Activated T-cell treated with anti-CD3 and anti-CD28 coated beads, Interleukin-2, amount 50 U/mL, for 24 hours (primary cell): ENCODE results near the gene ZBTB40.

ENCODE experiments used
- DNase-seq: peaks from one replicate; pipeline ENCODE4 v3.0.0-alpha.2; 2020
- H3K27ac Mint-ChIP-seq: 2 replicates; pipeline ENCODE4 v1.8.0; 2020; ENCODE audit warnings: mild to moderate bottlenecking, mixed read lengths
- H3K27me3 Mint-ChIP-seq: 2 replicates; pipeline ENCODE4 v1.8.0; 2020; ENCODE audit warnings: mixed read lengths
- H3K36me3 Mint-ChIP-seq: 2 replicates; pipeline ENCODE4 v1.8.0; 2020; ENCODE audit warnings: low read depth, mixed read lengths
- H3K4me1 Mint-ChIP-seq: 2 replicates; pipeline ENCODE4 v1.8.0; 2020; ENCODE audit warnings: low read depth, mixed read lengths
- H3K4me3 Mint-ChIP-seq: 2 replicates; pipeline ENCODE4 v1.8.0; 2020; ENCODE audit warnings: mild to moderate bottlenecking, moderate library complexity, mixed read lengths
- H3K9me3 Mint-ChIP-seq: 2 replicates; pipeline ENCODE4 v1.8.0; 2020; ENCODE audit warnings: mixed read lengths

Gene ZBTB40

GRCh38 chr1:22520871-22521270 is 69.2 kb downstream of the ZBTB40 start:
- H3K9me3 Mint-ChIP-seq: no peaks in the 10 kb centered on the region
- no peak overlapping the region for H3K27ac Mint-ChIP-seq
- no peak overlapping the region for H3K4me3 Mint-ChIP-seq
- no peak for DNase-seq
- H3K27me3 Mint-ChIP-seq: no peaks in the 10 kb centered on the region
- peaks cover 100% of the 10 kb centered on the region for H3K36me3 Mint-ChIP-seq
- H3K4me1 Mint-ChIP-seq: no peaks in the 10 kb centered on the region

DNA sequence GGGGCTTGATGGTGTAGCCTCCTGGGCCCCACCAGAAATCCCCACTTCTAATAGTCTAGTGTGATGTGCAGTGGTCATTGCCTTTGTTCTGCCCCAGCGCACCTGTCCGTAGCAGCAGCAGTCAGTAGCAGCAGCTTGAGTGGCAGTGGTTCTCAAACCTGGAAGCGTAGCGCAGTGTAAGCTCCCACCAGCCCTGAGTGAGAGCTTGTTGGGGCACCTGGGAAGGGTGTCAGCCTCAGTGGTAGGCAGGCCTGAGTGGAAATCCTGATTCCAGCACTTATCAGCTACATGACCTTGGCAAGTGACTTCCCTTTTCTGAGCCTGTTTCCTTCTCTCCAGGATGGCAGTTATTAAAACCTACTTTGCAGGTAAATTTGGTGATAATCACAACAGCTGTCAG is 70.0 kb downstream of the ZBTB40 start:
- no peak overlapping the region for H3K27ac Mint-ChIP-seq
- no peak for DNase-seq
- H3K27me3 Mint-ChIP-seq: no peaks in the 10 kb centered on the region

DNA sequence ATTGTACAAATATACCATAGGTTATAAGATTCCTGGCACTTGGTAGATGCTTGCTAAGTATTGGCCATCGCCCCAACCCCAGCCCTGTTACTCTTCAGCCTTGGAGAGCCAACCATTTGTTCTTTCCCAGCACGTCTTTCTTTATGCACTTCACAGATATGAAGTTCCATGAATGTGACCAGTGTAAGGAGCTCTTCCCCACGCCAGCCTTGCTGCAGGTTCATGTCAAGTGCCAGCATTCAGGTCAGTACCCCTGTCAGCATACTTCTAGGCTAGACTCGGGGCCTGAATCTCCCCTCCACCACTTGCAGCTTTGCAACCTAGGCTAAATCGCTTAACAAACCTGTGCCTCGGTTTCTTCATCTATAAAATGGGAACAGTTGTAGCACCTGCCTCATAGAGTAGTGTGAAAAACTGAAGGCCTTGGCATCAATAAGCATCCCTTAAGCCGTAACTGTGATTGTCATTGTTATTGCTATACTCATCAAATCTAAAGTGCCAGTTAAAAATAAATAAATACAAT is 70.6 kb downstream of the ZBTB40 start:
- Mint-ChIP-seq H3K9me3 (no peaks in the 10 kb centered on the region), H3K27ac (no peak overlapping the region), H3K36me3 (peaks cover 100% of the 10 kb centered on the region), H3K4me3 (no peak overlapping the region), H3K4me1 (no peaks in the 10 kb centered on the region), H3K27me3 (no peaks in the 10 kb centered on the region)
- DNase-seq: no peak

More for the DNA sequence above, 70.0 kb downstream of the ZBTB40 start:
- Mint-ChIP-seq H3K4me1 (no peaks in the 10 kb centered on the region), H3K9me3 (no peaks in the 10 kb centered on the region), H3K36me3 (peaks cover 100% of the 10 kb centered on the region), H3K4me3 (no peak overlapping the region)

GRCh38 chr1:22524481-22524880 is 72.8 kb downstream of the ZBTB40 start:
- H3K4me3 Mint-ChIP-seq: no peak overlapping the region

DNA sequence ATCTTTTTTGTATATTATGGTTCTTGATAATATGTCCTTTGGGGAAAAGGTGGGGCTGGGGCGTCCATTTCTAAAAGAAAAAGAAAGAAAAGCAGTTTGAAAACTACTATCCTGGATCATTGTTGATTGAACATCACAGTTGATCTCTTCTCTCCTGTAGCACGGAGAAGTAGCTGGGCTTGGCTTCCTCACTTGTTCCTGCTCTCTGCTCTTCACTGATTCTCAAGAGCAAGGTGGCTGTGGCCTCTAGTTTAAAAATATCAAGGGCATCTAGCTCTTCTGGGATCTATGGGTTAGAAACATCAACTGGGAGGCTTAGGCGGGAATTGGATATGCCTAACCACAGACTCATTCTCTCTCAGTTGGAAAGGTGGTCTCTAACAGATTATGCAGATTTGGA is 73.6 kb downstream of the ZBTB40 start:
- Mint-ChIP-seq H3K4me3 (no peak overlapping the region), H3K36me3 (peaks cover 99% of the 10 kb centered on the region), H3K27ac (no peak overlapping the region)

More at GRCh38 chr1:22524481-22524880, 72.8 kb downstream of the ZBTB40 start:
- Mint-ChIP-seq H3K27ac (no peak overlapping the region), H3K9me3 (no peaks in the 10 kb centered on the region), H3K36me3 (peaks cover 99% of the 10 kb centered on the region), H3K4me1 (no peaks in the 10 kb centered on the region), H3K27me3 (no peaks in the 10 kb centered on the region)
- no peak for DNase-seq

GRCh38 chr1:22525646-22526045 is 74.0 kb downstream of the ZBTB40 start:
- Mint-ChIP-seq H3K36me3 (peaks cover 96% of the 10 kb centered on the region), H3K4me3 (no peak overlapping the region)

More for the DNA sequence above, 73.6 kb downstream of the ZBTB40 start:
- Mint-ChIP-seq H3K9me3 (no peaks in the 10 kb centered on the region), H3K27me3 (no peaks in the 10 kb centered on the region), H3K4me1 (no peaks in the 10 kb centered on the region)
- no peak for DNase-seq

GRCh38 chr1:22526098-22526497 is 74.4 kb downstream of the ZBTB40 start:
- Mint-ChIP-seq H3K4me1 (no peaks in the 10 kb centered on the region), H3K9me3 (no peaks in the 10 kb centered on the region), H3K27me3 (no peaks in the 10 kb centered on the region), H3K27ac (no peak overlapping the region), H3K4me3 (no peak overlapping the region), H3K36me3 (peaks cover 91% of the 10 kb centered on the region)
- DNase-seq: no peak

More at GRCh38 chr1:22525646-22526045, 74.0 kb downstream of the ZBTB40 start:
- Mint-ChIP-seq H3K27me3 (no peaks in the 10 kb centered on the region), H3K9me3 (no peaks in the 10 kb centered on the region), H3K4me1 (no peaks in the 10 kb centered on the region), H3K27ac (no peak overlapping the region)
- DNase-seq: no peak

- Mint-ChIP-seq H3K27me3 (no peaks in the 10 kb centered on the region), H3K36me3 (peaks cover 88% of the 10 kb centered on the region), H3K9me3 (no peaks in the 10 kb centered on the region), H3K4me3 (no peak overlapping the region), H3K4me1 (no peaks in the 10 kb centered on the region), H3K27ac (no peak overlapping the region)
- no peak for DNase-seq
Observed at GRCh38 chr1:22526677-22527076, 75.0 kb downstream of the ZBTB40 start.

- Mint-ChIP-seq H3K27me3 (no peaks in the 10 kb centered on the region), H3K9me3 (no peaks in the 10 kb centered on the region), H3K27ac (no peak overlapping the region), H3K4me1 (no peaks in the 10 kb centered on the region), H3K36me3 (peaks cover 88% of the 10 kb centered on the region), H3K4me3 (no peak overlapping the region)
- DNase-seq: no peak
Observed at GRCh38 chr1:22527122-22527521, 75.5 kb downstream of the ZBTB40 start.

GRCh38 chr1:22527555-22528296 is 76.1 kb downstream of the ZBTB40 start:
- no peak overlapping the region for H3K27ac Mint-ChIP-seq
- DNase-seq: no peak
- no peaks in the 10 kb centered on the region for H3K27me3 Mint-ChIP-seq
- no peaks in the 10 kb centered on the region for H3K4me1 Mint-ChIP-seq
- peaks cover 86% of the 10 kb centered on the region for H3K36me3 Mint-ChIP-seq
- no peaks in the 10 kb centered on the region for H3K9me3 Mint-ChIP-seq
- H3K4me3 Mint-ChIP-seq: no peak overlapping the region

DNA sequence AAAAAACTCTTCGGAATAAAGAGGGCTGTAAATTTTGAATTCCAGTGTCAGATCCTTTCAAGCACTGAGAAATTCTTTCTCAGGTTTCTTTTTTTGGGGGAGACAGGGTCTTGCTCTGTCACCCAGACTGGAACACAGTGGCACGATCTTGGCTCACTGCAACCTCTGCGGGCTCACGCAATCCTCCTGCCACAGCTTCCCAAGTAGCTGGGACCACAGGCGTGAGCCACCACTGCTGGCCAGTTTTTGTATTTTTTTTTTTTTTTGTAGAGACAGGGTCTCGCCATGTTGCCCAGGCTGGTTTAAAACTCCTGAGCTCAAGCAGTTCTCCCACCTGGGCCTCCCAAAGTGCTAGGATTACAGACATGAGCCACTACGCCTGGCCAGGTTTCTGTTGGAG is 76.8 kb downstream of the ZBTB40 start:
- H3K36me3 Mint-ChIP-seq: peaks cover 80% of the 10 kb centered on the region
- H3K4me3 Mint-ChIP-seq: no peak overlapping the region
- DNase-seq: no peak
- H3K27me3 Mint-ChIP-seq: no peaks in the 10 kb centered on the region
- no peaks in the 10 kb centered on the region for H3K9me3 Mint-ChIP-seq
- H3K4me1 Mint-ChIP-seq: no peaks in the 10 kb centered on the region
- H3K27ac Mint-ChIP-seq: no peak overlapping the region

DNA sequence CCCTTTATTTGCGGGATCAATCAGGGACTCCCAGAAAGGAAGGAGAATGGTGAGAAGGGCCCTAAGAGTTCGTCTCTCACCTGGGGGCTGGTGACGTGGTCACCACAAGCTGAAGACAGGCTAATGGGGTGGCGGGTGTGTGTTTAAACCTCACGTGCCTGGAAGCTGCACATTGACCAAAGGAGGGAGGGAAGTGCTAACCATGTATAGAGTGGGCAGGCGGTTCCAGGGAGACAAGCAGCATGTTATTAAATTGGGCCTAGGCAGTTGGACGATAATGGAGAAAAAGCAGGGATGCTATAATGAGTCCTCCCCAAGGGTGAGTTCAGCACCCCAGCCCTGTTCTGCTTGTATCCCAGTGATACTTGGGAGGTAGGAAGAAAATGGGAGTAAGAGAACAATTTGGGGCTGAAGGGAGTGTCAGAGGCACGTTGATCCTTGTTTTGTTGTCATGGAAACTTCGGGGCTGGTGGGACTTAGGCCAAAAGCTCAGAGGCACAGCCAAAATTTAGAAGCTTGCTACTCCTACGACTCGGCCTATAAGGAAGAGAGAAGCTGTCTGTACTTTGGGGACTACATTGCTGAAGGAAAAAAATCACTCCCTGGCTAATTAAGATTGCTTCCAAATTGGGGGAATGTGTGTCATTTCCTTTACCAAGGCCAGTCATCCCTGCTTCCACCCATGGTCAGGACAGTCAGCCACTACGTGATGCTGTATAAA is 78.4 kb downstream of the ZBTB40 start:
- no peak overlapping the region for H3K27ac Mint-ChIP-seq
- no peak overlapping the region for H3K4me3 Mint-ChIP-seq
- no peaks in the 10 kb centered on the region for H3K4me1 Mint-ChIP-seq
- no peaks in the 10 kb centered on the region for H3K9me3 Mint-ChIP-seq
- DNase-seq: no peak
- H3K36me3 Mint-ChIP-seq: peaks cover 70% of the 10 kb centered on the region
- H3K27me3 Mint-ChIP-seq: no peaks in the 10 kb centered on the region

DNA sequence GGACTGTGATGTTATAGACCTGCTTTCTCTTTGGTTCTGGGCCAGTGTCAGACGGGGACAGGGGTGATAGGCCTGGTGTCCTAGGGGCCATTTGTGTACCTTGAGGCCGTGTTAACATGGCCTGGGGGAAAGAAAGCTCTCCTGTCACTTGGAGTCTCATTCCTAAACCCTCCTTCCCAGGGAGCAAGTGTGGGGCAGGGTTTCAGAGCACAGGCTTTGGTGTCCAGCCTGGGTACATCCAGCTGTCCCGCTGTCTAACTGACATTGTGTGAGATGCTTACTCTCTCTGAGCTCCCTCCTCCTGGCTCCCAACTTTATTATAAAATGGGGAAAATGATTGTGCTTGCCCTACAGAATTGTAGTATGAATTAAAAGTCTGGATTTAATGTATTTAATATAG is 79.1 kb downstream of the ZBTB40 start:
- Mint-ChIP-seq H3K27me3 (no peaks in the 10 kb centered on the region), H3K9me3 (no peaks in the 10 kb centered on the region), H3K36me3 (peaks cover 69% of the 10 kb centered on the region), H3K4me1 (no peaks in the 10 kb centered on the region), H3K4me3 (no peak overlapping the region), H3K27ac (no peak overlapping the region)
- DNase-seq: no peak

DNA sequence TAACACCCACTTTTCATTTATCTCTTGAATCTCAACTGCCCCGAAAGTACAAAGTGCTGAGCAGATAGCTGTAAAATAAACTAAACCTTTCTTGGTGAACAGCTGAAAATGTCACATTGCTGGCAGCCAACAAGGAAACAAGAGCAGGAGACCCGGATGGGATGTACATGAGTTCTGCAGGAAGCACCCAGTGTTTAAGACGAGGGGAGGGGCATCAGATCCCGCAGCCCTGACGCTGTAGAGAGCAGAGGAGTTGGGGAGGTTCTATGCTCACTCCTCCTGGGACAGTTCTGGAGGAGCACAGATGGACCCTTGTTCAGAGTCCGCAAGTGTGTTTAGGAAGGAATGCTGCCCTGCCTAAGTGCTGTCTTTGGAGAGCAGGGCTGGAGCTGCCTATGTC is 79.6 kb downstream of the ZBTB40 start:
- Mint-ChIP-seq H3K27ac (no peak overlapping the region), H3K9me3 (no peaks in the 10 kb centered on the region), H3K4me3 (no peak overlapping the region), H3K27me3 (no peaks in the 10 kb centered on the region), H3K4me1 (no peaks in the 10 kb centered on the region), H3K36me3 (peaks cover 68% of the 10 kb centered on the region)
- no peak for DNase-seq

DNA sequence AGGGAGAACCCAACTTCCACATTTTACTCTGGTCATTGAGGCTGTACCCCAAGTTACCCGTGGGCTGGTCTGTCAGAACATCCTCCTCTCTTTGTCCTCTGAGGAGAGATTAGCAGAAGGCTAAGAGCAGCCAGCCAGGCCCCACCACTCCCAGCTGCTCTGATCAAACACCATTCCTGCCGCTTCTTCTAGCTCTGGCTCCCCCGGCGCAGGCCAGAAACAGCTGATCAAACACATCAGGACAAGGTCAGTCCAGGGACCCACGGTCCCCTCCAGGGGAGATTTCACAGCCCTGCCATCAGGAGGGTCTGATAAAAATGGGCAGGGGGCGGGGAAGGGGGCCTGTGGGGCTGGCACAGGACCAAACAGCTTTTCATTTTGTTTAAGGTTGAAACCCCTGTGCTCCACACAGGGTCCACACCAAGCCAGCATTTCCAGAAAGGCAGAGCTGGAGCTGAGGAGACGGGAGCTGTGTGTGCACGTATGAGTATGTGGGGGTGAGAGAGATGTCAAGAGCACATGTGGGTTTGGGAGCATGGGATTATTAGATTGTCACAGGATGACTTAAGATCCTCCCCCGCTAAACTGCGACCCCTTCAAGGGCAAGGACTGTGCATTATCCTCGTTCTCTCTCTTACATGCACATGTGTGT is 81.7 kb downstream of the ZBTB40 start:
- H3K9me3 Mint-ChIP-seq: no peaks in the 10 kb centered on the region
- H3K27me3 Mint-ChIP-seq: no peaks in the 10 kb centered on the region
- no peak overlapping the region for H3K4me3 Mint-ChIP-seq
- H3K4me1 Mint-ChIP-seq: peaks cover 6% of the 10 kb centered on the region
- no peak for DNase-seq
- no peak overlapping the region for H3K27ac Mint-ChIP-seq
- H3K36me3 Mint-ChIP-seq: peaks cover 54% of the 10 kb centered on the region
